Fibroblast of pulmonary artery (primary cell): ENCODE data around the gene AMD1.
"Not testable (repeated sequence)": the region's sequence is repeated elsewhere in the genome, so short reads cannot be mapped to it uniquely, and the experiment has no call there.

Experiments
- DNase-seq: peaks from one replicate; pipeline ENCODE4 v3.0.0-alpha.2; 2010; ENCODE audit warnings: low read depth
- H3K4me3 ChIP-seq: replicated peaks from 2 replicates; pipeline ENCODE4 v1.5.1; 2011; ENCODE audit warnings: low read depth, mild to moderate bottlenecking, control low read depth, low read length, moderate library complexity
- TF ChIP-seq, protein P1 (sequence below): IDR thresholded peaks from 2 replicates; pipeline ENCODE4 v1.5.1; 2011; ENCODE audit warnings: mild to moderate bottlenecking, control low read depth, low read length, inconsistent platforms; ENCODE audit errors: missing control alignments

Gene AMD1

DNA sequence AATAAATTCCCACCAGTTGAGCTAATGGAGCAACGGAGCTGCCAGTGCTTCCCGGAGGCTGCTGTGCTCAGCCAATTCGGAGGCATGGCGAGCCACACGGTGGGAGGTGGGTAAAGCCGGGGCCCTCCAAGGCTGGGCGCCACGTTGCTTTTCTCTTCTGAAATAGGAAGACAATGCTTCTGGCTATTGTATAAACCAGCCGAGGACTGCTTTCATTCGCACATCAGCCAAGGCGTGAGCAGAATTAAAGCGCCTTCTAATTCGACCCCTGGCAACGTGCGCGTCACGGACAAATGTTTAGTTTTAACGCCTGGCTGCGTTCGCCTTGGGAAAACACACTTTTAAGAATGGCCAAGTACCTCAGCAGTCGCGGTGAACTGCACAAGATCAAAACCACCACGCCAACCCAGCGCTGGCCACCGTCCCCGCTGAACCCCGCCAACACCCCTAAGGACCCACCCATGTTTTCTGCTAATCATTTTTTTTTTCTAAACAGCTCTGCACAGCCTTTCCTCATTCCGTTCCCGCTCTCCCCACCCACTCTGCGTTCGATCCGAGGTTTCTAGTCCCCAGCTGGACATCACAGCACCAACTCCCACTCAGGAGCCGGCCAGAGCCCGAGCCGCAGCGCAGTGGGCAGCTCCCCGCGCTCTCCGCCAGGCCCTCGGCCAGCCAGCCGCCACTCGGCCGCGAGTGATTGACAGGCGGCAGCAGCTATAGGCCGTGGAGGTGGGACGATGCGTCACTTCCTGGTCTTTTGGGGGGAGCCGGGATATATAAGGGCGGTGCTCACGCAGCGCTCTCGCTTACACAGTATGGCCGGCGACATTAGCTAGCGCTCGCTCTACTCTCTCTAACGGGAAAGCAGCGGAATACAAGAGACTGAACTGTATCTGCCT is at the start of gene AMD1:
TSS of gene AMD1 (plus strand) at position 805 of the 899 bp plus-strand sequence. CDS start 321 bp downstream, outside the sequence.
- peak; percentile 99 for DNase-seq
- TF ChIP-seq, protein P1, sequence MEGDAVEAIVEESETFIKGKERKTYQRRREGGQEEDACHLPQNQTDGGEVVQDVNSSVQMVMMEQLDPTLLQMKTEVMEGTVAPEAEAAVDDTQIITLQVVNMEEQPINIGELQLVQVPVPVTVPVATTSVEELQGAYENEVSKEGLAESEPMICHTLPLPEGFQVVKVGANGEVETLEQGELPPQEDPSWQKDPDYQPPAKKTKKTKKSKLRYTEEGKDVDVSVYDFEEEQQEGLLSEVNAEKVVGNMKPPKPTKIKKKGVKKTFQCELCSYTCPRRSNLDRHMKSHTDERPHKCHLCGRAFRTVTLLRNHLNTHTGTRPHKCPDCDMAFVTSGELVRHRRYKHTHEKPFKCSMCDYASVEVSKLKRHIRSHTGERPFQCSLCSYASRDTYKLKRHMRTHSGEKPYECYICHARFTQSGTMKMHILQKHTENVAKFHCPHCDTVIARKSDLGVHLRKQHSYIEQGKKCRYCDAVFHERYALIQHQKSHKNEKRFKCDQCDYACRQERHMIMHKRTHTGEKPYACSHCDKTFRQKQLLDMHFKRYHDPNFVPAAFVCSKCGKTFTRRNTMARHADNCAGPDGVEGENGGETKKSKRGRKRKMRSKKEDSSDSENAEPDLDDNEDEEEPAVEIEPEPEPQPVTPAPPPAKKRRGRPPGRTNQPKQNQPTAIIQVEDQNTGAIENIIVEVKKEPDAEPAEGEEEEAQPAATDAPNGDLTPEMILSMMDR = no peak
- peak within 1 kb of the TSS; percentile 91 for H3K4me3 ChIP-seq

DNA sequence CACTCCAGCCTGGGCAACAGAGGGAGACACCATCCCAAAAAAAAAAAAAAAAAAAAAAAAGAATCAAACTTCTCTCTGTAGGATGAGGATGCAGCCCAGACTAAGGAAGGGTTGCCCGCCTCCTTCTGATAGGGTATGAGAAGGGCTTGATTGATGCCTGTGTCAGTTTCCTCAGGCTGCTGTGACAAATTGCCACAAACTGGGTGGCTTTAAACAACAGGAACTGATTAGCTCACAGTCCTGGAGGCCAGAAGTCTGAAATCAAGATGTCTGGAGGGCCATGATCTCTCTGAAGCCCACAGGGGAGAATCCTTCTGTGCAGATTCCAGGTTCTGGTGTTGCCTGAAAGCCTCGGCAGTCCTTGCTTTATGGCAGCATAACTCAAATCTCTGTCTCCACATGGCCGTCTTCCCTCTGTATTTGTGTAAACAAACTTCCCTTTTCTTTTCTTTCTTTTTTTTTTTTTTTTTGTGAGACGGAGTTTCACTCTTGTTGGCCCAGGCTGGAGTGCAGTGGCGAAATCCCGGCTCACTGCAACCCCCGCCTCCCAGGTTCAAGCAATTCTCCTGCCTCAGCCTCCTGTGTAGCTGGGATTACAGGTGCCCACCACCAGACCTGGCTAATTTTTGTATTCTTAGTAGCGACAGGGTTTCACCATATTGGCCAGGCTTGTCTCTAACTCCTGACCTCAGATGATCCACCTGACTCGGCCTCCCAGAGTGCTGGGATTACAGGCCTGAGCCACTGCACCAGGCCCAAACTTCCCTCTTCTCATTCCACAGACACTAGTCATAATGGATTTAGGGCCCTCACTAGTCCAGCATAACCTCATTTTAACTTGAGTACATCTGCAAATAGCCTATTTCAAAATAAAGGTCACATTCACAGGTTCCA is 48.1 kb upstream of the AMD1 start:
- TF ChIP-seq, protein P1 = no peak
- no peak overlapping the region for H3K4me3 ChIP-seq
- DNase-seq = no peak

DNA sequence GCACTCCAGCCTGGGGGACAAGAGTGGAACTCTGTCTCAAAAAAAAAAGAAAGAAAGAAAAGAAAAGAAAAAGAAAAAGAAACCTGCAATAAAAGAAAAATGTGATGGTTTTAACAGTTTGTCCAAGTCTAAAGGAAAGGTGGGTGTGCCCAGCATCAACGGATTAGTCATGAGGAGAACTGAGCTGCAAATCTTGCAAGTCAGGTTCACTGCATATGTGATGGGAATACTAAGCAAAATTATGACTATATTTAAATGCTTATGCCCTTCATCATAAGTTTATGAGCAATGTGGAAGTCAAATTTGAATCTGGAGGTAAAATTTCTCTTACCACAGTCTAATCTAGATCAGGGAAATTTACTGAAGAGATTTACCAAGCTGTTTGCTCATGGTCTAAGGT is 46.2 kb upstream of the AMD1 start:
- H3K4me3 ChIP-seq = no peak overlapping the region
- TF ChIP-seq, protein P1 = no peak
- no peak for DNase-seq

DNA sequence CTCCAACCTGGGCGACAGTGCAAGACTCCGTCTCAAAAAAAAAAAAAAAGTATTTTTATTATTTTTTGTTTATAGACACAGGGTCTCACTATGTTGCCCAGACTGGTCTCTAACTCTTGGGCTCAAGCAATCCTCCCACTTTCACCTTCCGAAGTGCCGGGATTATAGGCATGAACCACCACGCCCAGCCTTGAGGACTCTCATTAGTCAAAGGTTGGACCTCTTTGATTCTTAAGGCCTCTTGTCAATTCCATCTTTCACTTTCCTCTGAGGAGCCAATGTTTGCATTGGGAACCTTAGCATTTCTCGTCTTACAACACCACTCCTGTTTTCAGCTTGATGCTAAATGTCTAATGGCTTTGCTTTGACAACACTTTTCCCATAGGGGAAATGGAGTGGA is 43.2 kb upstream of the AMD1 start:
- no peak for DNase-seq
- TF ChIP-seq, protein P1 = no peak

DNA sequence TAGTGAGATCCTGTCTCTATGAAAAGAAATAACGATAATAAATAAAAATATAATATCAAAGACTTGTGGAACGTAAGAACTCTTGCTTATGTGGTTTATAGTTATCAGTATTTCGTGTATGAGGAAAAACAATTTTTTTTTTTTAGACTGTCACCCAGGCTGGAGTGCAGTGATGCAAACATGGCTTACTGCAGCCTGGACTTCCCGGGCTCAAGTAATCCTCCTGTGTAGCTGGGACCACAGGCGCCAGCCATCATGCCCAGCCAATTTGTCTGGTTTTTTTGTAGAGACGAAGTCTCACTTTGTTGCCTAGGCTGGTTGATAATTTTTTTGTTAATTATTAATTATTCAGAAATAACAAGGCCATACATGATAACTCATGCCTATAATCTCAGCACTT is 40.8 kb upstream of the AMD1 start:
- H3K4me3 ChIP-seq = no peak overlapping the region
- no peak for DNase-seq
- TF ChIP-seq, protein P1 = no peak

More for the DNA sequence above, 43.2 kb upstream of the AMD1 start:
- no peak overlapping the region for H3K4me3 ChIP-seq

DNA sequence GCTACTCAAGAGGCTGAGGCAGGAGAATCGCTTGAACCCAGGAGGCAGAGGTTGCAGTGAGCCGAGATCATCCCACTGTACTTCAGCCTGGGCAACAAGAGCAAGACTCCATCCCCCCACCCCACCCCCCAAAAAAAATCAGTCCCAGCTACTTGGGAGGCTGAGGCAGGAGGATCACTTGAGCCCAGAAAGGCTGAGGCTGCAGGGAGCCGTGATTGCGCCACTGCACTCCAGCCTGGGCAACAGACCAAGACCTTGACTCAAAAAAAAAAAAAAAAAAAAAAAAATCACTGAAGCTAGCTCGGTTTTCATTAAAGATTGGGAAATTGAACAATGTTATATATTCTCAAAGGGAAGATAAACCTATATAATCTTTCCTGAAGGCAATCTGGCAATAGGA is 38.8 kb upstream of the AMD1 start:
- peak; percentile 18 for DNase-seq

DNA sequence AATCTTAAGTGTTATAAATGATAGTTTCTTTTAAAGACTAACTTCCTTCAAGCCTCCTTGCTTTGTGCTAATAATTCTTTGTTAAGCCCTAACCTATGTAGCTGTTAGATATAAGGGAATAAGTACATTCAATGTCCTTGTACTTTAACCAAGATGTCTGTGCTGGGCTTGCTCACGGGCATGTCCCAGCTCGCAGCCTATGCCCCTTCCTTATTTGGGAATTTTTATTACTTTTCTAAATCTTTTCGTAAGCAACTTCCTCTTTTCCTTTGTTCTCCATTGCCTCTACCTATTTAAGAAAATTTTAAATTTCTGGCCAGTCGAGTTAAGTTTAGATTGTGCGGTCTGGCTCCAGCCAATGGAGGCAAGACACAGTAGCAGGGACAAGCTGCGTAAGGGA is 33.3 kb upstream of the AMD1 start:
- TF ChIP-seq, protein P1 = no peak
- no peak overlapping the region for H3K4me3 ChIP-seq
- no peak for DNase-seq

More for the DNA sequence above, 38.8 kb upstream of the AMD1 start:
- H3K4me3 ChIP-seq = not testable (repeated sequence)
